Adipose tissue (tissue), 3 donors: ENCODE measurements around the gene RSPRY1. TPM values are rescaled to one million over a fixed set of nuclear protein-coding genes. Genes with fewer than 3 reads are reported as not detected.
"Not testable (repeated sequence)": the region's sequence is repeated elsewhere in the genome, so short reads cannot be mapped to it uniquely, and the experiment has no call there.

Experiments used
- H3K27ac ChIP-seq: one replicate; pipeline ENCODE4 v1.5.1; 2013; ENCODE audit warnings: low read depth, low read length
- WGBS, 3 donors: extraction: QIAGEN DNeasy Blood & Tissue Kit; methylation state at CpG; one replicate each; pipeline ENCODE4 v1.1.7; 2013; 5-methylcytosine and 5-hydroxymethylcytosine counted together
- polyA plus RNA-seq, 3 donors: library from polyadenylated mRNA; stranded (reverse); fragments of 200-250 nt; gene quantifications; one replicate each; pipeline ENCODE4 v1.2.3, GENCODE V29; 2013
- donor health status: healthy with polysubstance abuse.
- donor health status: Bipolar disorder and iron deficiency.
- donor health status: healthy.

RSPRY1 gene
- polyA plus RNA-seq, 3 donors, result 8.7 to 12.3 (median 9.2) TPM

DNA sequence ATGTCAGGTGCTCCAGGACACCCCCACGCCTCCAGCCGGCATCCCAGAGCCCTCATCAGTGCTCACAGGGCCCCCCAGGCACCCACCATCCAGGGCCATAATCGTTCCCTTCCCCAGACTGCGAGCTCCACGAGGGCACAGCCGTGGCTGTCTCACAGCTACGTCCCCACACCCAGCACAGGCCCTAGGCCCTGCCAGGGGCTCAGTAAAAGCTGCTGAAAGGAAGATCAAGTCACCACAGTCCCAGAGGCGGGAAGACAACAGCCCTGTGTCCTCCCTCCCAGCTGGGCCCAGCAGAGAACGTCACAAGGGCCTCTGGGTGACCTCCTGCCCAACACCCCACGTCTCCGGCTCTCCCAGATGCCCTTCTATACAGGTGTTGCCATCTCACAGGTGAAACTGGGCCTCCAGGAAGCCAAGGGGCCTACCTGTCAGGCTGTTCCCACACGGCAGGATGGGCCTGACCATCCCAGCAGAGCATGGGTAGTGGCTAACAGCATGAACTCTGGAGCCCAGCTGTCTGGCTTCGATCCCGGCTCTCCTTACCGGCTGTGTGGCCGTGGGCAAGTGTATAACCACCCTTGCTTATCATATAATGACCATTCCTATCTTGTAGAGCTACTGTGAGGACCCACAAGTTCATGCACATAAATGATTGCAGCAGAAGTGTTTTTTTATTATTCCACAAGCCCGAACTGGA, 76.9 kb downstream of the RSPRY1 start:
- no peak overlapping the region for H3K27ac ChIP-seq
- 64 to 85% (median 83%) methylated on average over 17 of the region's 17 CpGs for WGBS, 3 donors

DNA sequence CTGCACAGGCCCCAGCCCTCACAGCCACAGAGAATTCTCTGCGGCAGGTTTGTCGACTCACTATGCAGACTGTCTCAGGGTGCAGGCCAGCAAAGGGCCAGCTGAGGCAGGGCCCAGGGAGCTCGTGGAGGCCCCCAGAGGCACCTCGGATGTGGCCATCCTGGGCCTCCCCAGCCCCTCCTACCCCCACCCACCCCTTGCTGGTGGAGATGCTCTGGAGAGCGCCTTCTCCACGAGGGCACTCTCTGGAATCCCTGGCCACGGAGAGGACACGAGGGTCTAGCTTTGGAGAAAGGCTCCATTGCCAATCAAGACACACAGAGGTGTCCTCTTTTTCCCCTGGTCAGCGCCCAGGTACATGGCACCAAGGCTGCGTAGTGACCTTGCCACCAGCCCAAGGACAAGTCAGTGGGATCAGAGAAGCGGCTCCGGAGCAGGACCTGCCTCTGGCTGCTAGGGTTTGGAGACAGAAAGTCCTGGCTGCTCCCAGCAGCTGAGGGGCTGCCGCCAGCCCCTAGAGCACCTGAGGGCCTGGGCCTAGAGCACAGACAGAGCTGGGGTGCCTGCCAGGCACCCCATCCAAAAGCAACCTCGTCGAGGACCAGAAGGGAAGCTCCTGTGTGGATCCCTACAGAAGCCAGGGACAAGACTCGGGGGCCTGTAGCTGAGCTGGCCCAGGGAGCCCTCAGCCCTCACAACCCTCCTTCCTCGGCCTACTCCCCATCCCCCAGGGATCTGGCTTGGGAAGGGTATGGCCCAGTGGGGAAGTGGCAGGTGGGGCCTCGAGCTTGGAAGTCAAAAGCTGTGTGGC, 77.6 kb downstream of the RSPRY1 start:
- H3K27ac ChIP-seq, result no peak overlapping the region
- 74 to 89% (median 87%) methylated on average over 17 to 18 of the region's 18 CpGs for WGBS, 3 donors

DNA sequence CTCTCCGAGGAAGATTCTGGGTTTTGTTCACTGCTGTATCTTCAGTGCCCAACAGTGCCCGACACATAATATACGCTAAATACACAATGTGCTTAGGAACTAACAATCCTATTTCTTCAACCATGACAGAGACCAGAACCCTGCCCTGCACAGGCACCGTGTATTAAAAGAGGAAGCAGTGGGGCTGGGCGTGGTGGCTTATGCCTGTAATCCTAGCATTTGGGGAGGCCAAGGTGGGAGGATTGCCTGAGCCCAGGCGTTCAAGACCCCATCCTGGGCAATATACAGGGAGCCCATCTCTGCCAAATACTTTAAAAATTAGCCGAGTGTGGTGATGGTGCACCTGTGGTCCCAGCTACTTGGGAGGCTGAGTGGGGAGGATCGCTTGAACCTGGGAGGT, 78.3 kb downstream of the RSPRY1 start:
- 79 to 88% (median 81%) methylated on average over 8 of the region's 8 CpGs for whole genome bisulfite sequencing, 3 donors
- H3K27ac ChIP-seq, result no peak overlapping the region

DNA sequence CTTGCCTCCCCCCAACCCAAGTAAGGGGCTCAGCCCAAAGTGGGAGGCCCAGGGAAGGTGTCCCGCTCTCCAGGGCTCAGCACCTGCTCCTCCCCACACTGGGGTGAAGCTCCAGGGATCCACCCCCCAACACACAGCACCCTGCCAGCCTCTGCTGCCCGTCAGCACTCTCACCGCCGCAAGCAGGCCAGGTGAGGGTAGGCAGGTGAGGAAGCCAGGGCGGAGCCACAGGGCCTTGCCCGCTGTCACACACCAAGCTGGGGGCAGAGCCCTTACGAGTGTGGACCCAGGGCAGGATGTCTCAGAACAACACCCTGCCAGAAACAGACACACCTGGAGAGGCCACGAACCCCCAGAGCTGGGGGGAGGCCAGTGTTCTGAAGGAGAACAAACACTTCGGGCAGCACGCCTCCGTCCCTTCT, 78.8 kb downstream of the RSPRY1 start:
- no peak overlapping the region for H3K27ac ChIP-seq

DNA sequence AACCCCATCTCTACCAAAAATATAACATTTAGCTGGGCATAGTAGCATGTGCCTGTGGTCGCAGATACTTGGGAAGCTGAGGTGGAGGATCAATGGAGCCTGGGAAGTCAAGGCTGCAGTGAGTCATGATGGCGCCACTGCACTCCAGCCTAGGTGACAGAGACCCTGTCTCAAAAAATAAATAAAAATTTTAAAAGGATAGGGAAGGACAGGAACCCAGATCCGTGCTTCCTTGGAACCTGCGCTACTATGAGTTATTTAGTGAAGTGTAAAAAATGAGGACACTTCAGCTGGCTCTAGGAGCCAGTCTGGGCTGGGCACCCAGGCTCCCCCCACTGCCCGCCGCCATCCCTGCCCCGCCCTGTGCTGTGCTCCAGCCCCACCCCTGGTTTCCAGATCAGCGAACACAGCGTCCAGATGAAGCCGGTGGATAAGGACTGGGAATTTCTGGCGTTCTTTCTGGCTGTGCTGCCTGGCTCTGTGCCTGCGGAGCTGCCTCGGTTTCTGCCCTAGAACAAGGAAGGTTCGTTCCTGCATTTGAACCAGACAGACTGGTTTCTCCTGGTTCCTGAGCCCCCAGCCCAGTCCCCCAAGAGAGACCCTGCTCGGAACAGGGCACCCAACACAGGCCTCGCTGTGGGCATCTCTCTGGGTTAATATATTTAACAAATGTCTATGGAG, 79.9 kb downstream of the RSPRY1 start:
- WGBS, 3 donors, result 23 to 62% (median 53%) methylated on average over 16 of the region's 16 CpGs

More for the DNA sequence above, 78.8 kb downstream of the RSPRY1 start:
- WGBS, 3 donors, result 25 to 89% (median 88%) methylated on average over 11 of the region's 11 CpGs

DNA sequence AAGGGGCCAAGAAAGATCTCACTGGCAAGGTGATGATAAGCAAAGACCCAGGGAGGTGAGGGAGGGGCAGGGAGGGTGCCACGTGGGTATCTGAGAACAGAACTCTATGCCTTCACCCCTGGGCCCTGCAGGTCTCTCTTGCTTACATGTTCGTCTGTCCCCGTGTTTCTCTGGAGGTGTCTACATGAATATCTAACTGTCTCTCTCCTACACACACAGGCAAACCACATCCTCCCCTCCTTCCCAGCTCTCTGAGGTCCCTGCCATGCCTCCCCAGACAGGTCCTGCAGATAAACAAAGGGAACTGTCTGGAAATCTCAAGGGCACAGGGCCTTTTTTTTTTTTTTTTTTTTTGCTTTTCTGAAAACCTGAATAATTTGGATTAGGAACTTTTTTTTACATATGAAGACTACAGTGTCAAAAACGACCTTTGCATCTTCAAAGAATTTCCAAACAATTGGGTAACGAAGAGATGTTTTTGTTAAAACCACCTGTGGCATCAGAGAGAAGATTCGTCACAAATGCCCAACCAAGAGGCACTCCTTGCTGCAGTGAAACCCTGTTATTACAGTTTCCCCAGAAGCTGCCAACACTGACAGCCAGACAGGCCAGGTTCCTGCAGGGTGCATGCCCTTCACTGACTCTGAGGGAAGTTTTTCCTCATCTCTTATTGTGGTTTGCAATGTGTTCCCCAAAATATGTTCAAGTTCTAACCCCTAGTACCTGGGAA, 80.6 kb downstream of the RSPRY1 start:
- H3K27ac ChIP-seq, result no peak overlapping the region
- 28 to 52% (median 50%) methylated on average over 6 of the region's 6 CpGs for WGBS, 3 donors

More for the DNA sequence above, 79.9 kb downstream of the RSPRY1 start:
- no peak overlapping the region for H3K27ac ChIP-seq

DNA sequence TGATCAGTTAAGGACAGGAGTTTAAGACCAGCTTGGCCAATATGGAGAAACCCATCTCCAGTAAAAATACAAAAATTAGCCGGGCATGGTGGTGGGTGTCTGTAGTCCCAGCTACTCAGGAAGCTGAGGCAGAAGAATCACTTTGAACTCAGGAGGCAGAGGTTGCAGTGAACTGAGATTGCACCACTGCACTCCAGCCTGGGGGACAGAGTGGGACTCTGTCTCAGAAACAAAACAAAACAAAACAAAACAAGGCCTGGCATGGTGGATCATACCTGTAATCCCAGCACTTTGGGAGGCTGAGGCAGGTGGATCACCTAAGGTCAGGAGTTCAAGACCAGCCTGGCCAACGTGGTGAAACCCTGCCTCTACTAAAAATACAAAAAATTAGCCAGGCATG, 81.2 kb downstream of the RSPRY1 start:
- not testable (repeated sequence) for H3K27ac ChIP-seq
- 64 to 74% (median 67%) methylated on average over 2 of the region's 2 CpGs for WGBS, 3 donors

DNA sequence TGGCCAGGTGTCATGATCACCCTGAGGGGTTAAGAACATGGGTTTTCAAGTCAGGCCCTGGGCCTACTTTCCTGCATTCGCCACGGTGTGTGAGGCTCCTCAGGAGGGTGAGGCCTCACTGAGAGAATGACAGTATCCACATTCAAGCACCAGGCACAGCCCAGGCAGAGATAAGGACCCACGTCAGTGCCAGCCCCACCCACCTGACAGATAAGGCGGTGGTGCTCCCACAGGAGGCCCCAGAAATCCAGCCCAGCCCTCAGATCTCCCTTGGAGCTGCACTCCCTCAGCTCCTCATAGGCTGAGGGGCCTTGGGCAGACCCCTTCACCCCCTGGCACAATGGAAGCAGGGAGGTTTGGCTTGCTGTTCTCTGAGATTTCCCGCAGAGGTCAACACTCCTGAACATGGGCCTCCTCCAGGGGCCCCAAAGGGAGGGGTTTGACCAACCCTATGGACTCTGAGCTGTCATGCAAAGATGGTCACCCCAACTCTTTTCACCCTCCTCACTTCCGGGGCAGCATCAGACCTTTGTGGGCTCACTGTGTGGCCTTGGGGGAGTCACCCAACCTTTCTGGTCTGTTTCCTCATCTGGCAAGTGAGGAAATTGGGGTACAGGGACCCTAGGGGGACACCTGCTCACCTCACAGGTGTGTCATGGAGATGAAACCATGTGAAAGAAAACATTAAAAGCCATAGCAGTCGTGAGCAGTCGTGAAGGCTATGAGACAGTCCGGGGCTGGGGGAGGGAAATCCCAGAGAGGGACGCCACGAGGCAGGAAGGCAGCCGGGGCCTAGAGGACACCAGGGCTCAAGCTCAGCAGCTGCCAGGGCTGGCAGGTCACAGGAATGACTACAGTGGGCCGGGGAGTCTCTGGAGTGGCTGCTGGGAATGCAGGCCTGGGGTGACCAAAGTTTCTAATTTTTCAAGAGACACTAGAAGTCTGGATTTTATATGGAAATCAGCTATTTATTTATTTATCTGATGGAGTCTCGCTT, 83.0 kb downstream of the RSPRY1 start:
- 56 to 60% (median 58%) methylated on average over 14 of the region's 14 CpGs for WGBS, 3 donors
- H3K27ac ChIP-seq, result no peak overlapping the region

DNA sequence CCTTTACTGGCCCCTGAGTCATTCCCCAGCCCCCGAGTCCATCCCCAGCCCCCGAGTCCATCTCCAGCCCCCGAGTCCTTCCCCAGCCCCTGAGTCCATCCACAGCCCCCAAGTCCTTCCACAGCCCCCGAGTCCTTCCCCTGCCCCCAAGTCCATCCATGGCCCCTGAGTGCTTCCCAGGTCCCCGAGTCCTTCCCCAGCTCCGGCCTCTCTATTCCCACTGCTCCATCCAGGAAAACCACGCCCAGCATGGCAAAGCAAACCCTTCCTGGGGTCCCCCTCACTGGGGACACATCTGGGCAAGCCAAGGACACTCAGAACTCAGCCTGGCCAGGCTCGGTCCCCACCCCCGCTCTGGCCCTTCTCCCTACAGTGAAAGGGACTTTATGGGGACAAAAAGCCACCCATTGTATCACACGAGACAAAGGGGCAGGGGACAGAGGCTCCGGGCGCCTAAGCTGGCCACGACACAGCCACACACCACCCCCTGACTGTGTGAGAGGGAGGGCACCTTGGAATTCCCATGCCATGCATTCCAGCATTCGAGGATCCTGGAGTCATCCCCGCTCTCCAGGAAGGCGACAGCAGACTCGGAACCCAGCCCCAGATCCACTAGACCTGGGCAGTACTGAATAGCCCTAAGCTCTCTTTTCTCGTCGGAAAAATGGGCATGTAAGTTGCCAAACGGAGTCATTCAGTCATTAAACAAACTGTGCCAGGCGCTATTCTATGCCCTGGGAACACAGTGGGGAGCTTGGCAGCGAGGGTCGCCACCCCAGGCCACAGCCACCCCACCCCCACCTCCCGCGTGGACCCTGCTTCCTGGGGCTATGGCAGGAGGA, 84.3 kb downstream of the RSPRY1 start:
- no peak overlapping the region for H3K27ac ChIP-seq

DNA sequence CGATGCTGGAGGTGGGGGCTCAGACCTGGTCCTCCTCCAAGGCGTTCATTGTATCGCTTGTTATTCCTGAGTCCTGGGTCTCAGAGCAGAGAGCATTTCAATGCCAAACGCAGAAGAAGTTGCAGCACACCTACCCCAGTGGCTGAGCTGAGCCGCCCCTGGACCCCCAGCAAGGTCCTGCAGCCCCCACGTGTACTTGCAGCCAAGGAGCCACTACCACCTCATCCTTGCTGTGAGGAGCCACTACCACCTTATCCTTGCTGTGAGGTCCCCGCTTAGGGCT, 84.9 kb downstream of the RSPRY1 start:
- 88 to 94% (median 91%) methylated on average over 7 of the region's 7 CpGs for WGBS, 3 donors
- no peak overlapping the region for H3K27ac ChIP-seq

More for the DNA sequence above, 84.3 kb downstream of the RSPRY1 start:
- 81 to 86% (median 81%) methylated on average over 25 of the region's 25 CpGs for WGBS, 3 donors

DNA sequence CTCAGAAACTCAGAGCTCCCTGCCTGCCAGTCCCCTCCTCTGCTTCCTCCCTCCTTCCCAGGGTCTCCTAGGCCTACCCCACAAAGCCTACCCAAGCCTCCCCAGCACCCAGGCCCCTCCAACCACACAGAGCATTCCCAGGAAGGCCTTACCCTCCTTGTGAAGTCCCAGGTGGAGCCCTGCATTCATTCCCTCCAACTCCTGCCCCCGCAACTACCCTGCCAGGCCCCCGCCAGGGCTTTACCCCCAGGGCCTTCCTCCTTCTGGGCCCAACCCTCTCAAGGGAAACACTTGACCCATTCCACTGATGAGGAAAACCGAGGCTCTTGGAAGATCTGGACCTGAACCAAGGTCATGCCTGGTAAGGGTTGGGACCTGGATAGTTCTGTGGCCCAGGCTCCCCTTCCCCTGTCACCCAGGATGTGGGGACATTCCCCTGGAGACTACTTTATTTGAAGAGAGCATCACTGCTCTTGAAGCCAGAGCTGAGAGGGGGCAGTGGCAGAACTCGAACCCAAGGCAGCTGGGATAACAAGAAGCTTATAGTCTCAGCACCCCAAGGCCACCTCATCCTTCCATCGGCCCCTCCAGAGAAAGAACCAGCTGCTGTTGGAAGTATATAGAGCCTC, 85.9 kb downstream of the RSPRY1 start:
- WGBS, 3 donors, result 77 to 88% (median 83%) methylated on average over 5 of the region's 5 CpGs
- H3K27ac ChIP-seq, result no peak overlapping the region

DNA sequence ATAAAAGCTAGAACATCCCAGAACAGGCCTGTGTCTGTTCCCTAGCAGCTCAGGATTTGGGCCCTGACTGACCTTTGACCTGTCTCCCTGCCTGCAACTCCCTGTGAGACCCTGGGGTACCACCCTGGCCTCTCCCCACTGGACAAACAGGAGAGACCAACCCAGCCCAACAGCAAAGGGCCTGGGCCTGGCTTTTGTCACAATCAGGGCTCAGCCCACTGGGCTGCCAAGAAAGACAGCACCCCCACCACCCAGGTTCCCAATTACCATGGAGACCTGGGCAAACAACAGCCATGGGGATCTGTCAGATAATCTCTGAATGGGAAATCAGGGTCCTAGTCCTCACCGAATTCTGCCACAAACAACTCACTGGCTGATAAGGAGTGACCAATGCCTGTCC, 87.2 kb downstream of the RSPRY1 start:
- 22 to 67% (median 64%) methylated on average over 1 of the region's 1 CpG for WGBS, 3 donors
- H3K27ac ChIP-seq, result no peak overlapping the region

DNA sequence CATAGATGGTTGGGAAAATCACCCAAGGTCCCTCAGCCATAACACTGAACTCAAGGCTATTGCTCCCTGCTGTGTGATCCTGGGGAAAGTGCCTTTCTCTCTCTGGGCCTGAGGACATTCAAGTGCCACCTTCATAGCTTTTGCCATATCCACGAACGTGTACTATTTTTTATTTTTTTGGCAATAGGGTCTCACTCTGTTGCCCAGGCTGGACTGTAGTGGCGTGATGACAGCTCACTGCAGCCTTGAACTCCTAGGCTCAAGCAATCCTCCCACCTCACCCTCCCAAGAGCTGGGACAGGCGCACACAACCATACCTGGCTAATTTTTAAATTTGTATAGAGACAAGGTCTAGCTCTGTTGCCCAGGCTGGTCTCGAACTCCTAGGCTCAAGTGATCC, 87.7 kb downstream of the RSPRY1 start:
- H3K27ac ChIP-seq, result no peak overlapping the region
- 90 to 92% (median 92%) methylated on average over 5 of the region's 5 CpGs for WGBS, 3 donors

DNA sequence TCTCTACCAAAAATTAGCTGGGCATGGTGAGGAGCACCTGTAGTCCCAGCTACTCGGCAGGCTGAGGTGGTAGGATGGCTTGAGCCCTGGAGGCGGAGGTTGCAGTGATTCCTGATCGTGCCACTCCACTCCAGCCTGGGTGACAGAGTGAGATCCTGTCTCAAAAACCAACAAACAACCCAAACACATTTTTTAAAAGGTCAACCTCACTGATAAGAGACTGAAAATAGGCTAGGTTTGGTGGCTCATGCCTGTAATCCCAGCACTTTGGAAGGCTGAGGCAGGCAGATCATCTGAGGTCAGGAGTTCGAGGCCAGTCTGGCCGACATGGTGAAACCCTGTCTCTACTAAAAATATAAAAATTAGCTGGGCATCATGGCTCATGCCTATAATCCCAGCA, 89.8 kb downstream of the RSPRY1 start:
- H3K27ac ChIP-seq, result not testable (repeated sequence)
- 76 to 82% (median 79%) methylated on average over 5 of the region's 5 CpGs for WGBS, 3 donors

DNA sequence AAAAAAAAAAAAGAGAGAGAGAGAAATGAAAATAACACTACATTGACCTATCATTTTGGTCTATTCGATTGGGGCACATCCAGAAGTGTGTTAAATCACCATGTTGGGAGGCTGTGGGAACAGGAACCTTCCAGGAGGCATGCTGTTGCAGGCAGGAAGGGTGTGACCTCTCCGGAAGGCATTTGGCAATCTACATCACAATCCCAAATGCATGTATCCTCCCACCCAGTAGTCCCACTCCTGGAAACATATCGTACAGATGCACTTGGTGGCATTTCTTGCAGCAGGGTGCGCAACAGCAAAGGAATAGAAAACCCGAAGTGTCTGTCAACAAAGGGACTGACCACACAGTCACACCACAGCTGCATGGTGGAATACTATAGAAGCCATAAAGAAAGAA, 90.5 kb downstream of the RSPRY1 start:
- no peak overlapping the region for H3K27ac ChIP-seq
- 26 to 77% (median 31%) methylated on average over 5 of the region's 5 CpGs for WGBS, 3 donors

DNA sequence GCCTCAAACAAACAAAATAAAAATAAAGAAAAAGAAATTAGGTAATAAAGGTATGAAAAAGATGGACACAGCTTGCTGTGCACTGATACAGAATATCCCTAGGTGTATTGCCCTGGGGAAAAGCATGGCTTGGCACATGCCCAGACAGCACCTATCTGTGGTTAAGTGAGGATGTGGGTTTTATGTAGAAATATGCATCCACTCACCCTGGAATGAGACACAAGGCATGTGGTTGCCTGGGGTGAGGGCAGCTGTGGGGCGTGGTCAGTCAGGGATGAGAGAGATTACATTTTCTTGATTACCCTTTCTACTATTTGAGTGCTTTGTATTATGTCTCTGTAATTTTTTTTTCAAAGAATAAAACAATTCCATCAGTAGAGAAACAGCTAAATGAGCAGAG, 91.5 kb downstream of the RSPRY1 start:
- H3K27ac ChIP-seq, result no peak overlapping the region
- WGBS, 3 donors, result 38 to 65% (median 42%) methylated on average over 1 of the region's 1 CpG
